ENCODE measurements around the gene MTMR12. TPM values are rescaled to one million over a fixed set of nuclear protein-coding genes. Genes with fewer than 3 reads are reported as not detected.

MTMR12 gene
- total RNA-seq, 1 donor: 19.9 TPM

GRCh38 chr5:32264957-32265572, 47.7 kb downstream of the MTMR12 start:
- no peak for TF ChIP-seq CTCF (IDR thresholded peaks at IDR 0.05; ENCODE audit: insufficient read depth, low read depth, low read length)
- no peak overlapping the region for H3K4me3 ChIP-seq (ENCODE audit: low read depth, low read length)
- DNase-seq (ENCODE audit: low read depth): no peak

GRCh38 chr5:32263684-32264083, 49.1 kb downstream of the MTMR12 start:
- no peak for TF ChIP-seq CTCF (IDR thresholded peaks at IDR 0.05; ENCODE audit: insufficient read depth, low read depth, low read length)
- no peak overlapping the region for H3K4me3 ChIP-seq (ENCODE audit: low read depth, low read length)
- DNase-seq (ENCODE audit: low read depth): no peak

GRCh38 chr5:32261198-32261597, 51.5 kb downstream of the MTMR12 start:
- no peak for TF ChIP-seq CTCF (IDR thresholded peaks at IDR 0.05; ENCODE audit: insufficient read depth, low read depth, low read length)
- no peak for DNase-seq (ENCODE audit: low read depth)
- no peak overlapping the region for H3K4me3 ChIP-seq (ENCODE audit: low read depth, low read length)

- DNase-seq (ENCODE audit: low read depth): peak; percentile 47
- no peak for TF ChIP-seq CTCF (IDR thresholded peaks at IDR 0.05; ENCODE audit: insufficient read depth, low read depth, low read length)
- H3K4me3 ChIP-seq (ENCODE audit: low read depth, low read length): no peak overlapping the region
Observed at GRCh38 chr5:32259033-32259432, 53.7 kb downstream of the MTMR12 start.

- no peak for TF ChIP-seq CTCF (IDR thresholded peaks at IDR 0.05; ENCODE audit: insufficient read depth, low read depth, low read length)
- H3K4me3 ChIP-seq (ENCODE audit: low read depth, low read length): no peak overlapping the region
- DNase-seq (ENCODE audit: low read depth): peak; percentile 42
Observed at GRCh38 chr5:32258424-32258823, 54.3 kb downstream of the MTMR12 start.

- no peak for DNase-seq (ENCODE audit: low read depth)
- no peak for TF ChIP-seq CTCF (IDR thresholded peaks at IDR 0.05; ENCODE audit: insufficient read depth, low read depth, low read length)
Observed at GRCh38 chr5:32255540-32255900, 57.2 kb downstream of the MTMR12 start.

More at GRCh38 chr5:32255540-32255900, 57.2 kb downstream of the MTMR12 start:
- H3K4me3 ChIP-seq (ENCODE audit: low read depth, low read length): no peak overlapping the region
